Neural progenitor cell (in vitro differentiated cells): ENCODE data around the gene XIRP1. TPM values are rescaled to one million over a fixed set of nuclear protein-coding genes. Genes with fewer than 3 reads are reported as not detected.
A peak's percentile ranks its signal among the peaks of the same experiment; 100 is the strongest.

Experiments
- DNase-seq: peaks from one replicate; pipeline ENCODE4 v3.0.0-alpha.2; 2016; ENCODE audit warnings: low spot score
- H2AFZ ChIP-seq: fragments of 200-600 bp; sonication (generic); replicated peaks from 2 replicates; pipeline ENCODE4 v1.6.1; 2016; ENCODE audit warnings: antibody characterized with exemption
- H3F3A ChIP-seq: fragments of 200-600 bp; sonication (generic); 2 replicates; pipeline ENCODE4 v1.6.1; 2016; ENCODE audit warnings: antibody characterized with exemption, low read depth
- H3K27ac ChIP-seq: fragments of 200-600 bp; sonication (generic); 2 replicates; pipeline ENCODE4 v1.5.1; 2016; ENCODE audit warnings: mild to moderate bottlenecking
- H3K27me3 ChIP-seq: fragments of 200-600 bp; sonication (generic); 2 replicates; pipeline ENCODE4 v1.6.1; 2016; ENCODE audit warnings: mild to moderate bottlenecking, moderate library complexity
- H3K36me3 ChIP-seq: fragments of 200-600 bp; sonication (generic); 2 replicates; pipeline ENCODE4 v1.5.1; 2016
- H3K4me1 ChIP-seq: fragments of 200-600 bp; sonication (generic); 2 replicates; pipeline ENCODE4 v1.6.1; 2016; ENCODE audit warnings: mixed run types
- H3K4me2 ChIP-seq: fragments of 200-600 bp; sonication (generic); 2 replicates; pipeline ENCODE4 v1.6.1; 2016
- H3K4me3 ChIP-seq: fragments of 200-600 bp; sonication (generic); 2 replicates; pipeline ENCODE4 v1.5.1; 2016
- H3K79me2 ChIP-seq: fragments of 200-600 bp; sonication (generic); 2 replicates; pipeline ENCODE4 v1.6.1; 2016; ENCODE audit warnings: low read depth
- H3K9ac ChIP-seq: fragments of 200-600 bp; sonication (generic); 2 replicates; pipeline ENCODE4 v1.6.1; 2016
- H3K9me3 ChIP-seq: fragments of 200-600 bp; sonication (generic); 2 replicates; pipeline ENCODE4 v1.5.1; 2016; ENCODE audit warnings: low read depth
- H4K20me1 ChIP-seq: fragments of 200-600 bp; sonication (generic); 2 replicates; pipeline ENCODE4 v1.6.1; 2016; ENCODE audit warnings: low read depth
- H3K27ac Mint-ChIP-seq: 3 replicates; pipeline ENCODE4 v1.8.0; 2021; ENCODE audit warnings: mixed read lengths
- H3K27me3 Mint-ChIP-seq: 2 replicates; pipeline ENCODE4 v1.8.0; 2022; ENCODE audit warnings: low read depth, mild to moderate bottlenecking, inconsistent platforms, moderate library complexity, mixed read lengths; ENCODE audit not compliant: insufficient read depth
- H3K36me3 Mint-ChIP-seq: 3 replicates; pipeline ENCODE4 v1.8.0; 2021; ENCODE audit warnings: mixed read lengths
- H3K4me1 Mint-ChIP-seq: 3 replicates; pipeline ENCODE4 v1.8.0; 2021; ENCODE audit warnings: mixed read lengths
- H3K4me3 Mint-ChIP-seq: 3 replicates; pipeline ENCODE4 v1.8.0; 2021; ENCODE audit warnings: mild to moderate bottlenecking, moderate library complexity, mixed read lengths
- H3K9me3 Mint-ChIP-seq: 3 replicates; pipeline ENCODE4 v1.8.0; 2020; ENCODE audit warnings: mixed read lengths
- EZH2 ChIP-seq: fragments of 200-600 bp; sonication (generic); IDR thresholded peaks from 2 replicates; pipeline ENCODE4 v1.6.1; 2017; ENCODE audit warnings: antibody characterized with exemption, mild to moderate bottlenecking, moderate library complexity
- EZH2phosphoT487 ChIP-seq: fragments of 200-600 bp; sonication (generic); IDR thresholded peaks from 2 replicates; pipeline ENCODE4 v1.6.1; 2017; ENCODE audit warnings: antibody characterized with exemption
- total RNA-seq: library from RNA; depleted of rRNA; stranded (reverse); fragments of >200 nt; gene quantifications from 2 replicates; pipeline ENCODE4 v1.2.3, GENCODE V29; 2015; ENCODE audit warnings: low replicate concordance
- TF ChIP-seq, protein P1 (sequence below): fragments of 200-600 bp; sonication (generic); IDR thresholded peaks from 2 replicates; pipeline ENCODE4 v1.5.1; 2017; ENCODE audit warnings: antibody characterized with exemption, mild to moderate bottlenecking

Gene XIRP1
- total RNA-seq, 1 donor from 2014 or later: not detected

DNA sequence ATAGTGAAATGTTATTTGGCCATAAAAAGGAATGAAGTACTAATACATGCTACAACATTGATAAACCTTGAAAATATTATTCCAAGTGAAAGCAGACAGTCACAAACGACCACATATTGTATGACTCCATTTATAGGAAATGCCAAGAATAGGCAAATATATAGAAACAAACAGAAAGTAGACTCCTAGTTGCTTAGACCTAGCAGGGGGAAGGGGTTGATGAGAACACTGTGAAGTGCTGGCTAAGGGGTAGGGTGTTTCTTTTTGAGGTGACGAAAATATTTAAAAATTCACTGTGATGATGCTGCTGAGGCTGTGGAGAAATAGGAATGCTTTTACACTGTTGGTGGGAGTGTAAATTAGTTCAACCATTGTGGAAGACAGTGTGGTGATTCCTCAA, 30.5 kb upstream of the XIRP1 start:
- Mint-ChIP-seq H3K27me3 (peaks cover 7% of the 10 kb centered on the region), H3K4me3 (no peak overlapping the region), H3K36me3 (no peaks in the 10 kb centered on the region), H3K27ac (no peak overlapping the region), H3K9me3 (no peaks in the 10 kb centered on the region), H3K4me1 (no peaks in the 10 kb centered on the region)
- no peak overlapping the region for H3K4me3 ChIP-seq
- H3K36me3 ChIP-seq: no peaks in the 10 kb centered on the region
- no peak overlapping the region for H3K4me2 ChIP-seq
- no peak overlapping the region for H2AFZ ChIP-seq
- TF ChIP-seq EZH2phosphoT487: no peak
- TF ChIP-seq EZH2: no peak
- TF ChIP-seq, protein P1, sequence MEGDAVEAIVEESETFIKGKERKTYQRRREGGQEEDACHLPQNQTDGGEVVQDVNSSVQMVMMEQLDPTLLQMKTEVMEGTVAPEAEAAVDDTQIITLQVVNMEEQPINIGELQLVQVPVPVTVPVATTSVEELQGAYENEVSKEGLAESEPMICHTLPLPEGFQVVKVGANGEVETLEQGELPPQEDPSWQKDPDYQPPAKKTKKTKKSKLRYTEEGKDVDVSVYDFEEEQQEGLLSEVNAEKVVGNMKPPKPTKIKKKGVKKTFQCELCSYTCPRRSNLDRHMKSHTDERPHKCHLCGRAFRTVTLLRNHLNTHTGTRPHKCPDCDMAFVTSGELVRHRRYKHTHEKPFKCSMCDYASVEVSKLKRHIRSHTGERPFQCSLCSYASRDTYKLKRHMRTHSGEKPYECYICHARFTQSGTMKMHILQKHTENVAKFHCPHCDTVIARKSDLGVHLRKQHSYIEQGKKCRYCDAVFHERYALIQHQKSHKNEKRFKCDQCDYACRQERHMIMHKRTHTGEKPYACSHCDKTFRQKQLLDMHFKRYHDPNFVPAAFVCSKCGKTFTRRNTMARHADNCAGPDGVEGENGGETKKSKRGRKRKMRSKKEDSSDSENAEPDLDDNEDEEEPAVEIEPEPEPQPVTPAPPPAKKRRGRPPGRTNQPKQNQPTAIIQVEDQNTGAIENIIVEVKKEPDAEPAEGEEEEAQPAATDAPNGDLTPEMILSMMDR: no peak
- no peak for DNase-seq
- H3K4me1 ChIP-seq: no peaks in the 10 kb centered on the region
- H3K27me3 ChIP-seq: no peaks in the 10 kb centered on the region
- no peaks in the 10 kb centered on the region for H3K79me2 ChIP-seq
- H3F3A ChIP-seq: no peaks in the 10 kb centered on the region
- H3K27ac ChIP-seq: no peak overlapping the region
- no peaks in the 10 kb centered on the region for H3K9me3 ChIP-seq
- no peaks in the 10 kb centered on the region for H4K20me1 ChIP-seq
- no peak overlapping the region for H3K9ac ChIP-seq

- no peaks in the 10 kb centered on the region for H3K9me3 Mint-ChIP-seq
- no peaks in the 10 kb centered on the region for H3K9me3 ChIP-seq
- H3F3A ChIP-seq: no peaks in the 10 kb centered on the region
- H2AFZ ChIP-seq: no peak overlapping the region
- H3K9ac ChIP-seq: no peak overlapping the region
- no peak overlapping the region for H3K27ac Mint-ChIP-seq
- no peak for DNase-seq
- H3K27me3 ChIP-seq: no peaks in the 10 kb centered on the region
- no peak overlapping the region for H3K4me3 Mint-ChIP-seq
- H3K4me3 ChIP-seq: no peak overlapping the region
- H4K20me1 ChIP-seq: no peaks in the 10 kb centered on the region
- no peaks in the 10 kb centered on the region for H3K36me3 ChIP-seq
- no peak overlapping the region for H3K27ac ChIP-seq
- H3K79me2 ChIP-seq: no peaks in the 10 kb centered on the region
- H3K4me2 ChIP-seq: no peak overlapping the region
- H3K36me3 Mint-ChIP-seq: no peaks in the 10 kb centered on the region
- no peaks in the 10 kb centered on the region for H3K4me1 ChIP-seq
- no peaks in the 10 kb centered on the region for H3K4me1 Mint-ChIP-seq
- TF ChIP-seq EZH2 (no peak), EZH2phosphoT487 (no peak)
- TF ChIP-seq, protein P1: no peak
- H3K27me3 Mint-ChIP-seq: peaks cover 7% of the 10 kb centered on the region
Measured at GRCh38 chr3:39222462-39222861, 30.1 kb upstream of the XIRP1 start.

GRCh38 chr3:39221141-39221530, 28.7 kb upstream of the XIRP1 start:
- Histone ChIP-seq H3K27ac (no peak overlapping the region), H3K79me2 (no peaks in the 10 kb centered on the region), H4K20me1 (no peaks in the 10 kb centered on the region), H2AFZ (peak overlapping the region; percentile 60), H3K4me3 (no peak overlapping the region), H3K9me3 (no peaks in the 10 kb centered on the region), H3K27me3 (no peaks in the 10 kb centered on the region), H3K4me1 (no peaks in the 10 kb centered on the region), H3F3A (no peaks in the 10 kb centered on the region), H3K36me3 (no peaks in the 10 kb centered on the region), H3K9ac (no peak overlapping the region), H3K4me2 (no peak overlapping the region)
- no peak for TF ChIP-seq EZH2phosphoT487
- TF ChIP-seq, protein P1: no peak
- TF ChIP-seq EZH2: no peak
- DNase-seq: no peak
- Mint-ChIP-seq H3K27ac (no peak overlapping the region), H3K27me3 (peaks cover 7% of the 10 kb centered on the region), H3K9me3 (no peaks in the 10 kb centered on the region), H3K4me3 (no peak overlapping the region), H3K4me1 (no peaks in the 10 kb centered on the region), H3K36me3 (no peaks in the 10 kb centered on the region)
